AG04449 (cell line): Measurements from ENCODE around the gene ADGRG2.

ENCODE experiments used
- CTCF ChIA-PET: fragments of 350-600 bp; formaldehyde crosslinking; extraction: SDS; loops from one replicate; lab custom pipeline; 2021; ENCODE audit warnings: antibody characterized with exemption; lab: Yijun Ruan, JAX
- POLR2A ChIA-PET: fragments of 400-600, 350-600 bp; formaldehyde crosslinking; extraction: SDS; loops from one replicate; lab custom pipeline; 2020; ENCODE audit warnings: antibody characterized with exemption, inconsistent platforms; lab: Yijun Ruan, JAX
- DNase-seq: peaks from one replicate; pipeline ENCODE4 v3.0.0-alpha.2; 2010; ENCODE audit warnings: low read depth, low spot score
- H3K4me3 ChIP-seq: 2 replicates; pipeline ENCODE4 v1.5.1; 2011; ENCODE audit warnings: low read depth, mild to moderate bottlenecking, control low read depth, low read length
- TF ChIP-seq, protein P1 (sequence below): IDR thresholded peaks from one replicate; pipeline ENCODE4 v1.5.1; 2011; ENCODE audit warnings: mild to moderate bottlenecking, moderate library complexity, low read length, control low read depth, inconsistent platforms; ENCODE audit not compliant: insufficient read depth; ENCODE audit errors: missing control alignments

Gene ADGRG2

GRCh38 chrX:19059067-19059466 lies 63.2 kb downstream of the ADGRG2 start:
- TF ChIP-seq, protein P1, sequence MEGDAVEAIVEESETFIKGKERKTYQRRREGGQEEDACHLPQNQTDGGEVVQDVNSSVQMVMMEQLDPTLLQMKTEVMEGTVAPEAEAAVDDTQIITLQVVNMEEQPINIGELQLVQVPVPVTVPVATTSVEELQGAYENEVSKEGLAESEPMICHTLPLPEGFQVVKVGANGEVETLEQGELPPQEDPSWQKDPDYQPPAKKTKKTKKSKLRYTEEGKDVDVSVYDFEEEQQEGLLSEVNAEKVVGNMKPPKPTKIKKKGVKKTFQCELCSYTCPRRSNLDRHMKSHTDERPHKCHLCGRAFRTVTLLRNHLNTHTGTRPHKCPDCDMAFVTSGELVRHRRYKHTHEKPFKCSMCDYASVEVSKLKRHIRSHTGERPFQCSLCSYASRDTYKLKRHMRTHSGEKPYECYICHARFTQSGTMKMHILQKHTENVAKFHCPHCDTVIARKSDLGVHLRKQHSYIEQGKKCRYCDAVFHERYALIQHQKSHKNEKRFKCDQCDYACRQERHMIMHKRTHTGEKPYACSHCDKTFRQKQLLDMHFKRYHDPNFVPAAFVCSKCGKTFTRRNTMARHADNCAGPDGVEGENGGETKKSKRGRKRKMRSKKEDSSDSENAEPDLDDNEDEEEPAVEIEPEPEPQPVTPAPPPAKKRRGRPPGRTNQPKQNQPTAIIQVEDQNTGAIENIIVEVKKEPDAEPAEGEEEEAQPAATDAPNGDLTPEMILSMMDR, result no peak
- ChIA-PET CTCF (no interaction called here), POLR2A (no interaction called here)
- no peak for DNase-seq
- no peak overlapping the region for H3K4me3 ChIP-seq

DNA sequence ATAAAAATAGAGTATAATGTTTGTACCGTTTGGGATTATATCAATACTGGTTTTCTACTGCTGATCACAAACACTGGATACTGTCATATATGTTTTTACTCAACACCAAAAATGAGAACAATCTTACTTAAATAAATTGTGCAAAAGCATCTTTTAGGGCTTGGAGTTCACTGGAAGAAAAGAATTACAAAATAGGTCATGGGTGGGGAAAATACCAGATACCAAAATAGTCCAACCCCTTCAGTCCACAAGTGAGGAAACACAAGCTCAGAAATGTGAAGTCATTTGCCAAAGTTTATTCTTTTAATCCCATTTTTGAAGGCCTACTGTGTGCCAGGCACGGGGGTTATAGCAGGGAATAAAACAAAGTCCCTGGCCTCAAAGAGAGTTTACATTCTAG lies 64.4 kb downstream of the ADGRG2 start:
- no peak for DNase-seq
- ChIA-PET POLR2A (no interaction called here), CTCF (interaction anchor here (1.0 kb wide), 1 partner anchor 18 kb away, joined by 4 read pairs; no protein-coding TSS in a partner anchor)
- no peak overlapping the region for H3K4me3 ChIP-seq
- TF ChIP-seq, protein P1, result no peak

GRCh38 chrX:19049110-19049509 lies 73.2 kb downstream of the ADGRG2 start:
- no peak overlapping the region for H3K4me3 ChIP-seq
- ChIA-PET CTCF (interaction anchor here (3.0 kb wide), 1 partner anchor 10 kb away, joined by 15 read pairs; no protein-coding TSS in a partner anchor), POLR2A (no interaction called here)
- TF ChIP-seq, protein P1, result no peak
- DNase-seq, result no peak

GRCh38 chrX:19046343-19047215 lies 75.7 kb downstream of the ADGRG2 start:
- no peak for DNase-seq
- CTCF ChIA-PET, result no interaction called here

DNA sequence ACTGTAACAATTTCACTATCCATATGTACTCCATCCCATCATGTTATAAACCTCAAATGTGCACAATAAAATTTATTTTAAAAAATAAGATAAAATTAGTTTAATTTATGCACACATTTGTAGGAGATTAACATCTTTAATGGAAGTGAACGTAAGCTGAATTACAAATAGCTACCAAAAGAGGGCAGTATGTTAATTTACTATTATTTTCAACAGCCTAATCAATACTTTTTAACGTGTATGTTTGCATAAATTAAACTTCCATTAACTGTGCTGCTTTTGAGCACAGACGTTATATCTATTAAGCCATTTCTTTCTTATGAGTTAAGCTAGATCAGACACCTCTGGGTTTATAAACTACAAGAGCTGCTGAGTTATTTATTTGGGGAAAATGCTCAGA lies 81.9 kb downstream of the ADGRG2 start:
- no peak for DNase-seq
- ChIA-PET POLR2A (no interaction called here), CTCF (interaction anchor here (0.7 to 3.1 kb wide), 14 partner anchors 9 to 293 kb away, joined by 3 to 21 read pairs (median 4); no protein-coding TSS in a partner anchor)
- TF ChIP-seq, protein P1, result no peak
- no peak overlapping the region for H3K4me3 ChIP-seq

More at GRCh38 chrX:19046343-19047215, 75.7 kb downstream of the ADGRG2 start:
- POLR2A ChIA-PET, result no interaction called here
- no peak overlapping the region for H3K4me3 ChIP-seq
- TF ChIP-seq, protein P1, result no peak

- DNase-seq, result no peak
- H3K4me3 ChIP-seq, result no peak overlapping the region
- CTCF ChIA-PET, result no interaction called here
- TF ChIP-seq, protein P1, result no peak
- POLR2A ChIA-PET, result no interaction called here
Measured at GRCh38 chrX:19034025-19034424, 88.2 kb downstream of the ADGRG2 start.
